RWPE1 (cell line): ENCODE data around the gene HECTD4.
"Not testable (repeated sequence)": the region's sequence is repeated elsewhere in the genome, so short reads cannot be mapped to it uniquely, and the experiment has no call there.

Source experiments
- CTCF ChIA-PET: fragments of 350-600 bp; sonication (Branson Sonifier 250); formaldehyde crosslinking; extraction: SDS; loops from one replicate; lab custom pipeline; 2021; lab: Yijun Ruan, JAX
- POLR2A ChIA-PET: fragments of 400-600 bp; formaldehyde crosslinking; extraction: SDS; loops from one replicate; lab custom pipeline; 2020; ENCODE audit warnings: antibody characterized with exemption; ENCODE audit not compliant: low non-redundant PET; lab: Yijun Ruan, JAX
- DNase-seq: peaks from one replicate; pipeline ENCODE4 v3.0.0; 2012; ENCODE audit warnings: low spot score
- H3K27ac ChIP-seq: fragments of 450-650 bp; 2 replicates; pipeline ENCODE4 v1.5.1; 2017
- CTCF ChIP-seq: fragments of 450-650 bp; conservative IDR thresholded peaks from 2 replicates; pipeline ENCODE4 v1.5.1; 2017; ENCODE audit warnings: low read depth, mild to moderate bottlenecking

HECTD4 gene

GRCh38 chr12:112115259-112116045 is 266.8 kb downstream of the HECTD4 start:
- TF ChIP-seq CTCF: no peak
- POLR2A ChIA-PET: no interaction called here
- no peak for DNase-seq
- CTCF ChIA-PET: no interaction called here
- no peak overlapping the region for H3K27ac ChIP-seq

GRCh38 chr12:112112409-112113133 is 269.7 kb downstream of the HECTD4 start:
- ChIA-PET CTCF (interaction anchor here (0.6 kb wide), 2 partner anchors 93 to 1212 kb away, joined by 3 to 6 read pairs; no protein-coding TSS in a partner anchor), POLR2A (interaction anchor here (0.6 to 1.0 kb wide), 2 partner anchors 13 to 34 kb away, joined by 3 to 5 read pairs; partner anchors contain the start of gene TRAFD1)
- TF ChIP-seq CTCF: no peak; the same call in 1 of the 2 replicates
- peak overlapping the region; percentile 89 for H3K27ac ChIP-seq
- peak; percentile 85 for DNase-seq

- no peak for DNase-seq
- POLR2A ChIA-PET: interaction anchor here (0.6 kb wide), 1 partner anchor 35 kb away, joined by 5 read pairs; no protein-coding TSS in a partner anchor
- TF ChIP-seq CTCF: no peak
- CTCF ChIA-PET: no interaction called here
- H3K27ac ChIP-seq: peak overlapping the region; percentile 89
These were observed 270.3 kb downstream of the HECTD4 start for GRCh38 chr12:112111931-112112330.

- CTCF ChIA-PET, POLR2A ChIA-PET, DNase-seq: not testable (repeated sequence)
- peak overlapping the region; percentile 89 for H3K27ac ChIP-seq
These were observed 271.2 kb downstream of the HECTD4 start for GRCh38 chr12:112110787-112111662.
